Stimulated activated effector memory CD8-positive, alpha-beta T cell treated with anti-CD3 and anti-CD28 coated beads, Interleukin-12 subunit alpha, Interleukin-12 subunit beta, amount 100 ng/mL, for 72 hours (primary cell): ENCODE measurements around the gene HAS3.

ENCODE experiments used
- ATAC-seq: fragments of 150-1000 bp; cut with Tn5 transposase; 2 replicates; pipeline ENCODE4 v1.10.0; 2021
- DNase-seq, 2 donors: peaks; one replicate each; pipeline ENCODE4 v3.0.0; 2021 to 2022; ENCODE audit warnings: low spot score in 2 of 2
- H3K27ac Mint-ChIP-seq: one replicate; pipeline ENCODE4 v1.8.0; 2022; ENCODE audit warnings: mild to moderate bottlenecking, mixed read lengths
- H3K36me3 Mint-ChIP-seq: one replicate; pipeline ENCODE4 v1.8.0; 2022; ENCODE audit warnings: mild to moderate bottlenecking, mixed read lengths
- H3K4me1 Mint-ChIP-seq: one replicate; pipeline ENCODE4 v1.8.0; 2022; ENCODE audit warnings: mixed read lengths
- H3K4me3 Mint-ChIP-seq: one replicate; pipeline ENCODE4 v1.8.0; 2022; ENCODE audit warnings: mild to moderate bottlenecking, mixed read lengths
- H3K9me3 Mint-ChIP-seq: one replicate; pipeline ENCODE4 v1.8.0; 2022; ENCODE audit warnings: mixed read lengths

Gene HAS3

GRCh38 chr16:69109486-69110270, 4.2 kb downstream of the HAS3 start:
- no peaks in the 10 kb centered on the region for H3K9me3 Mint-ChIP-seq
- peaks cover 32% of the 10 kb centered on the region for H3K36me3 Mint-ChIP-seq
- no peak overlapping the region for H3K27ac Mint-ChIP-seq
- H3K4me3 Mint-ChIP-seq: no peak overlapping the region
- DNase-seq: no peak
- ATAC-seq: no peak
- H3K4me1 Mint-ChIP-seq: peaks cover 43% of the 10 kb centered on the region

DNA sequence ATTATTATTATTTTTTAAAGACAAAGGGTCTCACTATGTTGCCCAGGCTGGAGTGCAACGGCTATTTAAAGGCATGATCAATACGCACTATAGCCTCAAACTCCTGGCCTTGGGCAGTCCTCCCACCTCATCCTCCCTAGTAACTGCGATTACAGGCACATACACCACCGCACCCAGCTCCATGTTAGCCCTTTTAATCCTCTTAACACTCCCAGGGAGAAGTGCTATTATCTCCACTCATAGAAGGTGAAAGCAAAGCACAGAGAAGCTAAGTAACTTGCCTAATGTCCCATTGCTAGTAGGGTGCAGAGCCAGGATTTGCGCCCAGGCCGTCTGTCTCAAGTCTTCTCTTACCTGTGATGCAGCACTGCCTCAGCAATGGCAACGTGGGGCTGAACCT, 5.0 kb downstream of the HAS3 start:
- no peaks in the 10 kb centered on the region for H3K9me3 Mint-ChIP-seq

DNA sequence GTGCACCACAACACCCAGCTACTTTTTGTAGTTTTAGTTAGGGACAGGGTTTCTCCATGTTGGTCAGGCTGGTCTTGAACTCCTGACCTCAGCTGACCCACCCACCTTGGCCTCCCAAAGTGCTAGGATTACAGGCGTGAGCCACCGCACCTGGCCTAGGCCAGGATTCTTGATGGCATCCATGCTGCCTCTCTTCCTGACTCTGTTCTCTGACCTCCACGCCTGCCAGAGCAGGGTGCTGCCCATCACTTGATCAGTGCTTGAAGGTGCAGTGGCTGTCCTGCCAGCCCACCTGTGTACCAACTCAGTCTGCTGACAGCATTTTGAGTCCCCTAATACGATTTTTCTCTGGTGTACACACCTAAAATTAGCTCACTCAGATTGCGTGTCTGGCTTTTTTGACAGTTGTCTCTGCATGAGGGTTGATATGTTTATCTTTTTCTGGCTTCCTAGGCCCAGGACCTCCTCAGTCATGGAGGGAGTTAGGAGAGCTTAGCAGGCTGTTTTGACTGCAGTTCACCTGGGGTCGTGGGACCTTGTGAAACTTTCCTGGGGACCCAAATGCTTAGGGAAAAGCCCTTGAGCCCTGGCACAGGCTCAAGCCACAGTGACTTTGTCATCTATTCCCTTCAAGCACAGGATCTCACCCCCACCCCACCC, 5.9 kb downstream of the HAS3 start:
- Mint-ChIP-seq H3K4me3 (no peak overlapping the region), H3K27ac (no peak overlapping the region), H3K36me3 (peaks cover 45% of the 10 kb centered on the region), H3K9me3 (no peaks in the 10 kb centered on the region), H3K4me1 (peaks cover 36% of the 10 kb centered on the region)
- ATAC-seq (no peak), DNase-seq (no peak)

More for the DNA sequence above, 5.0 kb downstream of the HAS3 start:
- H3K27ac Mint-ChIP-seq: no peak overlapping the region
- H3K4me3 Mint-ChIP-seq: no peak overlapping the region
- H3K36me3 Mint-ChIP-seq: peaks cover 38% of the 10 kb centered on the region
- H3K4me1 Mint-ChIP-seq: peaks cover 40% of the 10 kb centered on the region
- no peak for DNase-seq
- no peak for ATAC-seq

DNA sequence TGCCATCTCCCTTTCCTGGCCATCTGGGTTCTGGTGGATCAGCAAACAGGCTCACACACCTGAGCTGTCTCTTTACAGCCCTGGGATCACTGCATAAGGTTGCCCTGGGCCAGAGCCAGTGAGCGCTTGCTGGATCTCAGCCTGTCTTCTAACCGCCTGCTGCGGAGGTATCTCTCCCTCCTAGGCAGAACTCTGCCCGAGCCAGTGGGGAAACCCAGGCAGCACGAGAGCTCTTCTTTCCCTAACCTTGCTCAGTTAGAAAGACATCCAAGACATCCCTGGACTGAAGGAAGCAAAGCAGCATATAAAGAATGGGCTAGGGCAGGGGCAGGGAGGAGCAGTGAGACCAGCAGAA, 6.4 kb downstream of the HAS3 start:
- H3K27ac Mint-ChIP-seq: no peak overlapping the region
- ATAC-seq (no peak), DNase-seq (no peak)
- H3K9me3 Mint-ChIP-seq: no peaks in the 10 kb centered on the region
- no peak overlapping the region for H3K4me3 Mint-ChIP-seq
- H3K36me3 Mint-ChIP-seq: peaks cover 46% of the 10 kb centered on the region
- peaks cover 33% of the 10 kb centered on the region for H3K4me1 Mint-ChIP-seq

DNA sequence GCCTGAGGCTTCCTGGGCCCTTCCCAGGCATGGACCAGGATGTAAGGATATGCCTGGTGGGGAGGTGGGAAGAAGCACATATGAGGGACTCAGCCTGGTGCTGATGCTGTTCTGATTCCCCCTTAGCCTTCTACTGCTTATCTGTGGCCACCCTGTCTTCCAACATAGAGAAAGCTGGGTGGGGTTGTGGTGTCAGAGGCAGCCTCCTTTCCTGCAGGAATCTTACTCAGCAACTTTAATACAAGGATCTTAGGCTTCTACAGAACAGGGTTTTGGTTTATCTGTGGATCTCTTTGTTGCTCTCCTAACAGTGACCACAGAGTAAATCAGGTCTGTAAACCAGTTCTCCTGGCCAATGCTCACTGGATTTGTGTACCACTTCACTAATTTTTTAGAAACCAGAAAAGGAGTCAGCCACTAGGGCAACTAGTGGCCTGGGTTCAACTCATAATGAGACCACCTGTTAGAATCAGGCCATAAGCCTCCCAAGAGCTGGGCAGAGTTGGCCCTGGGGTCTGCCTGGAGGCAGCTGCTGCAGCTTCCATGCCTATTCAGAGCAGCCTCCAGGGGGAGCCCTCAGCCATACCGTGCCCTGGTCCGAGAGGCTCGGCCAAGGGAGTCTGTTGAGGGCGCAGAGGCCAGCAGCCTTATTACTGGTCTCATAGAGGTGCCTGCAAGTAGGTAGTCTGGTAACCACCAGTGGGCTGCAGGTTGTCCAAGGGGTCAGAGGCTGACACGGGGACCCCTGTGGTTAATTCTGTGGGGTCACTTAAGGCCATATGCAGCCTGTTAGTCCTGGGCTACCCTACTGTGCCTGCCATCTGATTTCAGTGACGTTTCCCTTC, 7.1 kb downstream of the HAS3 start:
- H3K9me3 Mint-ChIP-seq: no peaks in the 10 kb centered on the region
- DNase-seq (peak; percentile 36 to 79), ATAC-seq (peak; percentile 77)
- H3K36me3 Mint-ChIP-seq: peaks cover 53% of the 10 kb centered on the region
- no peak overlapping the region for H3K4me3 Mint-ChIP-seq
- H3K27ac Mint-ChIP-seq: no peak overlapping the region
- H3K4me1 Mint-ChIP-seq: peaks cover 28% of the 10 kb centered on the region

- DNase-seq (no peak), ATAC-seq (no peak)
- H3K9me3 Mint-ChIP-seq: no peaks in the 10 kb centered on the region
- H3K27ac Mint-ChIP-seq: no peak overlapping the region
- H3K36me3 Mint-ChIP-seq: peaks cover 60% of the 10 kb centered on the region
- H3K4me3 Mint-ChIP-seq: no peak overlapping the region
- H3K4me1 Mint-ChIP-seq: peaks cover 23% of the 10 kb centered on the region
Observed at GRCh38 chr16:69113216-69113615, 7.8 kb downstream of the HAS3 start.

GRCh38 chr16:69114346-69114975, 9.0 kb downstream of the HAS3 start:
- H3K4me1 Mint-ChIP-seq: peaks cover 14% of the 10 kb centered on the region
- H3K9me3 Mint-ChIP-seq: no peaks in the 10 kb centered on the region
- no peak overlapping the region for H3K27ac Mint-ChIP-seq
- ATAC-seq: no peak
- no peak for DNase-seq
- peaks cover 72% of the 10 kb centered on the region for H3K36me3 Mint-ChIP-seq
- no peak overlapping the region for H3K4me3 Mint-ChIP-seq

GRCh38 chr16:69114976-69115355, 9.5 kb downstream of the HAS3 start:
- ATAC-seq: no peak
- no peak for DNase-seq
- Mint-ChIP-seq H3K27ac (no peak overlapping the region), H3K9me3 (no peaks in the 10 kb centered on the region), H3K36me3 (peaks cover 75% of the 10 kb centered on the region), H3K4me1 (peaks cover 12% of the 10 kb centered on the region), H3K4me3 (no peak overlapping the region)

DNA sequence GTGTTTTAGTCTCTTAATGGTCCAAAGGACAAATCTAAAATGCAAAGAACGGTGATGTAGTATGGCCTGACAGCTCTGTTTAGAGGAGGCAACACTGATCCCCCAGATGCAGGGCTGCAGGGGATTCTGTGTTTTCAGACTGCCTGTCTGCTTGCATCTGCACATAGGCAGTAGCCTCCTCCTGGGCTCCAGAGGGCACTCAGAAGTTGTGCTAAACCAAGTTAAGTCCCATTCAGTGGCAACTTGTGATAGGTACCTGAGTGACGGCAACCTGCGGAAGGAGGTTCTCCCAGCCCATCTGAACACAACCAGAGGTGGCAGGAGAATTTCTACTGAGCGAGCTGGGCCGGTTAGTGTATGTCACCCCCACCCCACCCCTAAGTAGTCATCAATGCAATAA, 9.9 kb downstream of the HAS3 start:
- H3K4me1 Mint-ChIP-seq: peaks cover 12% of the 10 kb centered on the region
- no peaks in the 10 kb centered on the region for H3K9me3 Mint-ChIP-seq
- H3K36me3 Mint-ChIP-seq: peaks cover 75% of the 10 kb centered on the region
- H3K27ac Mint-ChIP-seq: no peak overlapping the region
- H3K4me3 Mint-ChIP-seq: no peak overlapping the region
- DNase-seq: no peak
- ATAC-seq: no peak

DNA sequence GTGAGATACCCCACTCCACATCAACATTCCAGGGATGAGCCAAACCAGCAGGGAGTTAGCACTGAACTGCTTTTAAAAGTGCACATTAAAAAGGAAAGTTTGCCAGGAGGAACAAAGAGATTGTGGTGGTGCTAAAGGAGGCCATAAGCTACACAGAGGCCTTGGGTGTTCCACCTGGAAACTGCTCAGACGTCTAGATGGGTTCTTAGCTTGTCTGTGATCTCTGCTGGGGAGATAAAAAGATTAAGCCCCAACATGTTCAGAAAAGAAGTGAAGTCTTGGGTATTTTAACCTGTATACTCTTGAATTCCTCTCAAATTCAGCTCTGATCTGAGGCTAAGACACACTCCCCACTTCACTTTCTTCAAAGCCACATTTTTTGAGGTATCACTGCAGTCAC, 10.4 kb downstream of the HAS3 start:
- ATAC-seq: no peak

DNA sequence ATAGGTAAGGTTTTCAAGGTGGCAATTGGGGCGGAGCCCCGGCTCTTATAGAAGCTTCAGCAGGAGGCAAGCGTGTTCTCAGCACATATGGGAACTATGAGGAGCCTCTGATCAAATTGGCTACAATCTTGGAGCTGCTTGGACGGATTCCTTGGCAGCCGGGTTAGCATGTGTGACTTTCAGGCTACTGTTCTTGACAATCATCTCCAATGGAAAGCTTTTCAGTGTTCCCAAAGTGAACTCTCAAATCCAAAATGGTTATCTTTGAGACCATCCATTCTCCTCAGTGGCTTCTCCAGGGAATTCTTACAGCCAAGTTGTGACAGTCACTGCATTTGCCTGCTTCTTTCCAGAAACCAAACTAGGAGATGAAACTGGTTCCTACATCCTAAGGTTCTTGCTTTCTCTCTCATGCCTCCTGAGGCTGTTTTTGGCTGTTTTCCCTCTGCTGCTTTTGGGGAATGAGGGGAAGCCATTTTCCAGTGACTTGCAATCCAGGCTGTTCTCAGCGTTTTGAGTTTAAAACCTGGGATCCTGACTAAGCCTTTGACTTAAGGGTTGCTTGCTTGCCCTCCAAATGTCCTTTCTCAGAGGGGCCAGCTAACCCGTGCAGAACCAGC, 10.9 kb downstream of the HAS3 start:
- Mint-ChIP-seq H3K36me3 (peaks cover 80% of the 10 kb centered on the region), H3K27ac (no peak overlapping the region)
- ATAC-seq: no peak

More for the DNA sequence above, 10.4 kb downstream of the HAS3 start:
- Mint-ChIP-seq H3K9me3 (no peaks in the 10 kb centered on the region), H3K4me3 (no peak overlapping the region), H3K27ac (no peak overlapping the region), H3K4me1 (peaks cover 12% of the 10 kb centered on the region), H3K36me3 (peaks cover 75% of the 10 kb centered on the region)
- DNase-seq: no peak

GRCh38 chr16:69116906-69117305, 11.5 kb downstream of the HAS3 start:
- ATAC-seq (no peak), DNase-seq (no peak)
- Mint-ChIP-seq H3K36me3 (peaks cover 85% of the 10 kb centered on the region), H3K27ac (no peak overlapping the region), H3K4me3 (no peak overlapping the region), H3K9me3 (no peaks in the 10 kb centered on the region), H3K4me1 (peaks cover 12% of the 10 kb centered on the region)

More for the DNA sequence above, 10.9 kb downstream of the HAS3 start:
- H3K4me1 Mint-ChIP-seq: peaks cover 12% of the 10 kb centered on the region
- H3K9me3 Mint-ChIP-seq: no peaks in the 10 kb centered on the region
- DNase-seq: no peak
- H3K4me3 Mint-ChIP-seq: no peak overlapping the region

GRCh38 chr16:69118468-69118867, 13.0 kb downstream of the HAS3 start:
- no peaks in the 10 kb centered on the region for H3K9me3 Mint-ChIP-seq
- H3K4me3 Mint-ChIP-seq: no peak overlapping the region
- H3K36me3 Mint-ChIP-seq: peaks cover 81% of the 10 kb centered on the region
- ATAC-seq (no peak), DNase-seq (no peak)
- H3K27ac Mint-ChIP-seq: no peak overlapping the region
- peaks cover 6% of the 10 kb centered on the region for H3K4me1 Mint-ChIP-seq

- DNase-seq (no peak), ATAC-seq (no peak)
- no peak overlapping the region for H3K27ac Mint-ChIP-seq
- no peak overlapping the region for H3K4me3 Mint-ChIP-seq
- H3K9me3 Mint-ChIP-seq: no peaks in the 10 kb centered on the region
- H3K4me1 Mint-ChIP-seq: peaks cover 3% of the 10 kb centered on the region
- peaks cover 77% of the 10 kb centered on the region for H3K36me3 Mint-ChIP-seq
Observed at GRCh38 chr16:69118994-69119393, 13.5 kb downstream of the HAS3 start.

DNA sequence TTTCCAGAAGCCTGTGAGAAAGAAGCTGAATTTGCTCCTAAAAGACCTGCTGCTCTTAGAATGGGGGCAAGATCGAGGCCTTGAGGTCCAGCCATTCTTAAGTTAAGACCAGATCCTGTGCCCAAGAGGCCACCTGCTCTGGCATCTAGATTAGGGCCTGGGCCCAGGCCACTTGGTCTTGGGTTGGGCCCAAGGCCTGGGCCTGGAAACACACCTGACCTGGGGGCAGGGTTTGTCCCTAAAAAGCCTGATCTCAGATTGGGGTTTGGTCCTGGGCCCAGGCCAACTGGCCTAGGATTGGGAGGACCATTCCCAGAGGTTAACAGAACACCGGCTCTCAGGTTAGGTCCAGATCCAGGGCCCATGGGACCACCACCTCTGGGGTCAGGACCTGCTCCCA, 14.1 kb downstream of the HAS3 start:
- no peak for DNase-seq
- H3K36me3 Mint-ChIP-seq: peaks cover 72% of the 10 kb centered on the region
- no peak for ATAC-seq
- H3K4me1 Mint-ChIP-seq: no peaks in the 10 kb centered on the region
- no peaks in the 10 kb centered on the region for H3K9me3 Mint-ChIP-seq
- H3K27ac Mint-ChIP-seq: no peak overlapping the region
- H3K4me3 Mint-ChIP-seq: no peak overlapping the region
